ENCODE results near the gene CACNG3.
"Not testable (repeated sequence)": the region's sequence is repeated elsewhere in the genome, so short reads cannot be mapped to it uniquely, and the experiment has no call there.

The CACNG3 gene

GRCh38 chr16:24298548-24299167 lies 42.5 kb downstream of the CACNG3 start:
- TF ChIP-seq, protein P1, sequence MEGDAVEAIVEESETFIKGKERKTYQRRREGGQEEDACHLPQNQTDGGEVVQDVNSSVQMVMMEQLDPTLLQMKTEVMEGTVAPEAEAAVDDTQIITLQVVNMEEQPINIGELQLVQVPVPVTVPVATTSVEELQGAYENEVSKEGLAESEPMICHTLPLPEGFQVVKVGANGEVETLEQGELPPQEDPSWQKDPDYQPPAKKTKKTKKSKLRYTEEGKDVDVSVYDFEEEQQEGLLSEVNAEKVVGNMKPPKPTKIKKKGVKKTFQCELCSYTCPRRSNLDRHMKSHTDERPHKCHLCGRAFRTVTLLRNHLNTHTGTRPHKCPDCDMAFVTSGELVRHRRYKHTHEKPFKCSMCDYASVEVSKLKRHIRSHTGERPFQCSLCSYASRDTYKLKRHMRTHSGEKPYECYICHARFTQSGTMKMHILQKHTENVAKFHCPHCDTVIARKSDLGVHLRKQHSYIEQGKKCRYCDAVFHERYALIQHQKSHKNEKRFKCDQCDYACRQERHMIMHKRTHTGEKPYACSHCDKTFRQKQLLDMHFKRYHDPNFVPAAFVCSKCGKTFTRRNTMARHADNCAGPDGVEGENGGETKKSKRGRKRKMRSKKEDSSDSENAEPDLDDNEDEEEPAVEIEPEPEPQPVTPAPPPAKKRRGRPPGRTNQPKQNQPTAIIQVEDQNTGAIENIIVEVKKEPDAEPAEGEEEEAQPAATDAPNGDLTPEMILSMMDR (IDR thresholded peaks at IDR 0.05; ENCODE audit: control extremely low read depth, extremely low read depth, low read depth, missing control alignments) = no peak
- CTCF ChIA-PET = no interaction called here
- no peak for DNase-seq (ENCODE audit: extremely low spot score)
- POLR2A ChIA-PET = no interaction called here

DNA sequence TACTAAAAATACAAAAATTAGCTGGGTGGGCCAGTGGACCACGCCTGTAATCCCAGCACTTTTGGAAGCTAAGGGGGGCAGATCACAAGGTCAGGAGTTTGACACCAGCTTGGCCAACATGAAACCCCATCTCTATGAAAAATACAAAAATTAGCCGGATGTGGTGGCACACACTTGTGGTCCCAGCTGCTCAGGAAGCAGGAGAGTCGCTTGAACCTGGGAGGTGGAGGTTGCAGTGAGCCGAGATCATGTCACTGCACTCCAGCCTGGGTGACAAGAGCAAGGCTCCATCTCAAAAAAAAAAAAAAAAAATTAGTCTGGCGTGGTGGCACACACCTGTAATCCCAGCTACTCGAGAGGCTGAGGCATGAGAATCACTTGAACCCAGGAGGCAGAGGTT lies 44.6 kb downstream of the CACNG3 start:
- CTCF ChIA-PET, POLR2A ChIA-PET: not testable (repeated sequence)

GRCh38 chr16:24302636-24303035 lies 46.5 kb downstream of the CACNG3 start:
- CTCF ChIA-PET = interaction anchor here (1.2 to 1.9 kb wide), 2 partner anchors 49 kb away, joined by 4 to 5 read pairs; no protein-coding TSS in a partner anchor
- DNase-seq (ENCODE audit: extremely low spot score) = no peak
- TF ChIP-seq, protein P1 (IDR thresholded peaks at IDR 0.05; ENCODE audit: control extremely low read depth, extremely low read depth, low read depth, missing control alignments) = no peak
- POLR2A ChIA-PET = no interaction called here

More for the DNA sequence above, 44.6 kb downstream of the CACNG3 start:
- DNase-seq (ENCODE audit: extremely low spot score) = not testable (repeated sequence)

DNA sequence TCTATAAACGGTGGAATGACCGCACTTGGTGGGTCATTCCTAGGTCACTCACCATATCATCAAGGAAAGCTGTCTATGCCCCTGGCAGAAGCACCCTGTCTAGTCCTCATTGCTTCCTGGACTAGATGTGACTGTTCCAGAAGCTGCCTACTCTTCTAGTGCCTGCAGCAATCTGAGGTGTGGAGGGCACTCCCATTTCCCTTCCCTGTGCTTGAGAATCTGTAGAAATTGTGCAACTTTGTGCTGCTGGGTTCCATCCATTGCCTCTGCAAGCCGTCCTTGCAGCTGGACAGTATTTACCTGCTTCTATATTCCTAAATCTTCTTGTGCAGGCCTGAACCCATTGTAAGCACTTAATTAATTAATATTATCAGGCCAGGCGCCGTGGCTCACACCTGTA lies 52.1 kb downstream of the CACNG3 start:
- CTCF ChIA-PET = no interaction called here

DNA sequence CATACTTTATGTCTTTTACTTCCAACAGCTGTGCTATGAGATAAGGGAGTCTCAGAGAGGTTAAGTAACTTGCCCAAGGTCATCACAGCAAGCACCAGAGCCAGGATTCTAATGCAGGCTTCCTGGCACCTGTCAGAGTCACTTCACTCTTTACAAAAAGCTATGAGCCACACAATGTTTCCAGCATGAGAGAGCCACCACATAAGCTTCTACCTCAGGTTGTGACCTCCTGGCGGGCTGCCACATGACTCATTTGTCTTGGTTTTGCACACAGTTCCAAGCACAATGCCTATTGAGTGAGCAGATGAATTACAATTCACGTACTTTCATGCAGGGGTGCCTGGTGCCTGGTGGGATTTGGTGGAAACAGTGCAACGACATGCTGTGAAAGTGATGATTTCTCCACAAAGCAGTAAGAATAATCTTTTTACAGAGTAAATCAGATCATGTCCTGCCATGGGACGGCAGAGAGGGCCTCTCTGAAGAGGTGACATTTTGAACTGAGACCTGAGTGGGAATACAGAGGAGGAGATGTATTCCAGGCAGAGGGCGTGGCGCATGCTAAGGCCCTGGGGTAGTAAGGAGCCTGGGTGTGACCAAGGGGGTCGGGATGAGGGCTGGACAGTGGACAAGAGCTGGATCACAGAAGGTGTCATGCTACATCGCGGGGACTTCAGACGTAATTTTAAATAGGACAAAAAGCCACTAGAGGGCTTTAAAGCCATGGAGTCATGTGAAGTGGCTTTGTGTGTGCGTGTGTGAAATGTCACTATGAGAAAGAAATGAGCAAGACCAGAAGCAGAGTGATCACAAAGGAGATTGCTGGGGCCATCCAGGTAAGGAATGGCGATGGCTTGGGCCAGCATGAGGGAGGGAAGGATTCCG lies 53.4 kb downstream of the CACNG3 start:
- ChIA-PET CTCF (no interaction called here), POLR2A (no interaction called here)
- TF ChIP-seq, protein P1 (IDR thresholded peaks at IDR 0.05; ENCODE audit: control extremely low read depth, extremely low read depth, low read depth, missing control alignments) = no peak
- no peak for DNase-seq (ENCODE audit: extremely low spot score)

More for the DNA sequence above, 52.1 kb downstream of the CACNG3 start:
- TF ChIP-seq, protein P1 (IDR thresholded peaks at IDR 0.05; ENCODE audit: control extremely low read depth, extremely low read depth, low read depth, missing control alignments) = no peak
- POLR2A ChIA-PET = no interaction called here
- no peak for DNase-seq (ENCODE audit: extremely low spot score)

- DNase-seq (ENCODE audit: extremely low spot score) = no peak
- CTCF ChIA-PET = no interaction called here
- TF ChIP-seq, protein P1 (IDR thresholded peaks at IDR 0.05; ENCODE audit: control extremely low read depth, extremely low read depth, low read depth, missing control alignments) = no peak
- POLR2A ChIA-PET = no interaction called here
Observed at GRCh38 chr16:24315343-24315742, 59.2 kb downstream of the CACNG3 start.

DNA sequence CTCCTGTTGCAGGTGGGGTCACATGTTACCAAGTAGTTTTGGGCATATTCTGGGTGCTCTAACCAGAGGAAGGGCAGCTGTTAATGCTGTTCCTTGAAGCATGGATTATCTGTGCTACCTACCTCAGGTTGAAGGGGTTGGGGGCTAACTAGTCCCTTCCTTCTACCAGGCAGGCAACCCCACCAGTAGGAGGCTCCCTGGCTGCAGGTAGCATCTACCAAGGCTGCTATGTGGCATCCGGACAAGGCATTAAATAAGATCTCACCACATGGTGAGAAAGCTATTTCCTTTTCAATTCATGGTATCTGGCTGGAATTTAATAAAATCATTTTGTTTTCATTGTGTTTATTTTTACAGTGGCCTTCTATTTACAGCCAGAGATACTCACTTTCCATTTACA lies 62.5 kb downstream of the CACNG3 start:
- CTCF ChIA-PET = no interaction called here
- POLR2A ChIA-PET = no interaction called here
- TF ChIP-seq, protein P1 (IDR thresholded peaks at IDR 0.05; ENCODE audit: control extremely low read depth, extremely low read depth, low read depth, missing control alignments) = no peak
- no peak for DNase-seq (ENCODE audit: extremely low spot score)

Data from GM10248 (cell line).